Right ventricle myocardium inferior (tissue), 1 donor: ENCODE data around the gene VGLL4. TPM values are rescaled to one million over a fixed set of nuclear protein-coding genes. Genes with fewer than 3 reads are reported as not detected.
A peak's percentile ranks its signal among the peaks of the same experiment; 100 is the strongest.
"Not testable (repeated sequence)": the region's sequence is repeated elsewhere in the genome, so short reads cannot be mapped to it uniquely, and the experiment has no call there.

Experiments used
- ATAC-seq: fragments of 200-7000 bp; cut with Tn5 transposase; one replicate; pipeline ENCODE4 v1.9.1; 2020; ENCODE audit warnings: mild to moderate bottlenecking, moderate library complexity
- DNase-seq: peaks from one replicate; pipeline ENCODE4 v3.0.0; 2021; ENCODE audit errors: missing footprints
- intact Hi-C: fragments of 100-400 bp; cut with DNase I; formaldehyde crosslinking; loops from one replicate; pipeline ENCODE4 v1.11.0; 2022
- long read RNA-seq: library from polyadenylated mRNA; unstranded; transcript quantifications from one replicate; pipeline ENCODE4 v2.0.0, GENCODE V29; 2021
- total RNA-seq: library from RNA; stranded (reverse); fragmentation: NEBNext Ultra II Directional; extraction: Animal tissue kit (Norgen Biotek cat#: 25700); gene quantifications from one replicate; pipeline ENCODE4 v1.2.1, GENCODE V29; 2021
- donor health status: DM: no; HTN: yes; CAD: no; lungs with severe emphysema.

The VGLL4 gene, protein sequence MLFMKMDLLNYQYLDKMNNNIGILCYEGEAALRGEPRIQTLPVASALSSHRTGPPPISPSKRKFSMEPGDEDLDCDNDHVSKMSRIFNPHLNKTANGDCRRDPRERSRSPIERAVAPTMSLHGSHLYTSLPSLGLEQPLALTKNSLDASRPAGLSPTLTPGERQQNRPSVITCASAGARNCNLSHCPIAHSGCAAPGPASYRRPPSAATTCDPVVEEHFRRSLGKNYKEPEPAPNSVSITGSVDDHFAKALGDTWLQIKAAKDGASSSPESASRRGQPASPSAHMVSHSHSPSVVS
- 26.8 TPM for total RNA-seq
- long read RNA-seq, partial matches to known transcripts = 3 of 11 reads
- long read RNA-seq, other reads (novel, unspliced or antisense) = 4 of 11 reads

DNA sequence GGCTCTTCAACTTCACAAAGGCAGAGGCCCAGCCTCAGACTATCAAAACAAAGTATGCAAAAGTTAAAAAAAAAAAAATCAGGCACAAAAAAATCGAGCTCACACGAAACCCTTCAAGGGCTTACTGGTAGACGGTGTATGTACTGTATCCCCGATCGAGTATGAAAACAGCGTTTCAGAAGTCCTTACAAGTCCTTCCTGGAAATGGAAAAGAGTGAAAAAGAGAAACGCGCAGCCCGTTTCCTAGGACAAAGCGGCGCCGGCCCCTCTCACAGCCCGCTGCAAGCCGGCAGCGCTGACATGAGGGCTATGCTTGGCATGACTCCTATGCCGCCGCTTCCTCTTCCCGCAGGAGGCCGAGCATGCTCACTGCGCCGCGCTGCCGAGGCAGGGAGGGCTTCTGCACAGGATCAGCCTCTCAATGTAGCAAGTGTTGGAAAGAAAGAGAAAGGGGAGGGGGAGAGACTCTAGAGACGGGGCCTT, at the start of gene VGLL4:
Gene VGLL4, minus strand, starts transcription at position 311 of the 483 bp plus-strand sequence. CDS start 397 bp downstream, outside the sequence.
- intact Hi-C loops = loop anchor here (5.0 kb wide), 4 partner anchors 41 to 251 kb away; no protein-coding TSS in a partner anchor
- DNase-seq (peak; percentile 96), ATAC-seq (peak; percentile 93)

DNA sequence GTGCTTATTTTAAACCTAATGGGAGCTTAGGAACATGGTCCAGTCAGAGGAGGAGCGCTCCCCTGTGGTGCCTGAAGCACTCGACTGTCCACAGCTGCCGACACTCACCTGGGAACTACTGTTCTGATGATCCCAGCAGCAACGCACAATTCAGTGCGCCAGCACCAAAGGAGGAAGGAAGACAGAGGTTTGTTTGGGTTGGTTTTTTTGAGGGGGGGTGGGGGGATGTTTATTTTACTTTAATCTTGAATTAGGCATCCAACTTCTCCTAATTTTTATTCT, 48.8 kb upstream of the VGLL4 start:
- intact Hi-C loops = no loop called here
- ATAC-seq (no peak), DNase-seq (no peak)

DNA sequence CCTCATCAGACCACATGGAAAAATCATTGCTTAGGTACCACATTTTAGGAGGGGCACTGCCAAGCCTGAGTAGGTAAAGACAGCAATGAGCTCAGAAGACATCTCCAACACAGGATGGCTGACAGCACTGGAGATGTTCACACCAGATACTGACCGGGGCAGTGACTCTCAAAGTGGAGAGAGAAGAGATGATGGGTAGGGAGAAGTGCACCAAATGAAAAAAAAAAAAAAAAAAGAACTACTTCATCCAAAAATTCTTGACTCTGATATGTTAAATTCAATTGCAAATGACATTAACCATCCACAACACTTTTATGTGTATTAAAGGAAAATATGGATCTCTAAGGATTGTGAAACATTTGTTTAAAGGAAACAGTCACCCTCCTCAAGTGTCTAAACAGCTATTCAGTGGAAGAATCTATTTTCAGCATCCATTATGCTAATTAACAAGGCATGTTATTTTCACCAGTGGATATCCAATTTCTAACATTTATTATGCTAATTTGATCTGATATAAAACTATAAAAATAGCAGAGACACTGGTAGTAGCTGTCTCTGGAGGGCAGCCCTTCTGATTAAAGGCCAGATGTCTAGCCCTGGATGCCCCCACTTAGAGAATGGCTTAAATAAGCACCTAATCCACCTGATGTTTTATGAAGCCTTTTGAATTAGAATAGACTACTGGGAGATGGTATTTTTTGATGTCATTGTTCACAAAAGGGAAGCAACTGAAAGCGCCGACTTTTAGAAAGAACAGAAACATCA, 48.2 kb upstream of the VGLL4 start:
- no peak for DNase-seq
- intact Hi-C loops = no loop called here
- no peak for ATAC-seq

DNA sequence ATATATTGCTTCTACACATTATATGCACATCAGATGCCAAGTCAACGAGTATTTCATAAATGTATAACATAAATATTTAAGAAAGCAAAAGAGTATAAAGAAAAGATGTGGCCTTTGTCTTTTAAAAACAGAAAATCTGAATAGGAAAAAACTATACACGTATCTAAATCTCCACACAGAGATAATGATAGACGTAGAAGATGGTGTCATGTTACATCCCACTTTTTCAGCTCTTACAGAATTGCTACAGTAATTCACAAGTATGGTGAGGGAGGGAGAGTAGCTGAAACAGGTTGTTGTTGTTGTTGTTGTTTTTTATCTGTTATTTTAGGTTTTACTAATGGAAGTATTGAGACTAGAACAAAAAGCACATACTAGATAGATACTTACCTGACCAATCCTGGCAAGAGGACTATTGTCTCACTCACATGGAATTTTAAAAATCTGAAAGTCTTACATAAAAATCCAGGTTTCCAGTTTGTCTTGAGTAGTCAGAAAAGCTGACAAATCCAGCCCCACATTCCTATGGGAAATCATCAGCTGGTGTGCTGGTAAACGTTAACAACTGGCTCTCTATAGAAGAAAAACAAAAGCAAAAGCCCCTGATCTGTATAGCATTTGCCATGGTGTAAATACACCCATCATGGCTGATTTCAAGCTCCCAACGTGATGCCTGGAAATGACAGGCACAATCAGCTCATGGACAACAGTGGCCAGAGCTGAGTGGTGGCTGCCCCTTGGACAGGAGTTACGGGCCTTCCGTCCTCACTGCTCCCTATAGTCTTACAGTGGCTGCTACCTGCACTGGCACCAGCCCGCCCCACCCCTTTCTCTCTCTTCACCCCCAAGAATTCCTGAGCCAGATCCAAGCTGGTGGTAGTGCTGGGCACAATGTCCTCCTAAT, 47.4 kb upstream of the VGLL4 start:
- intact Hi-C loops = no loop called here

DNA sequence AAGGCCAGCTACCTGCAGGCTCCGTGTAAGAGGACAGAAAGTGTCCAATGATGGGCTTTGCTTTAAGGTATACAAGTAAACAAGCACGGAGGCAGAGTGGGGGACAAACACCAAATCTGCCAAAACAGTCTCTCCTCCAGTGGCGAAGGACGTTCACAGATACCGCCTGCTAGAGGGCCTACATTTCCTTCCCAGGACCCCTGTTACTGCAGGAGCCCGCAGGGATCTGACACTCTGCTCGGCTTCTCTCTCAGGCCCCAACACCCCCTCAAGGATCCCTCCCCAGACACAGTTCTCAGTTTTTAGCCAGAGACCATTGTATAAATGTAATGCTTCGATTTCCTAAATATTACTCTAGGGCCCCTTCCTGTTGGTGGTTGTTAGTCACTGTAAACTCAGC, 46.0 kb upstream of the VGLL4 start:
- DNase-seq (no peak), ATAC-seq (no peak)
- intact Hi-C loops = no loop called here

More for the DNA sequence above, 47.4 kb upstream of the VGLL4 start:
- no peak for DNase-seq
- ATAC-seq = no peak

DNA sequence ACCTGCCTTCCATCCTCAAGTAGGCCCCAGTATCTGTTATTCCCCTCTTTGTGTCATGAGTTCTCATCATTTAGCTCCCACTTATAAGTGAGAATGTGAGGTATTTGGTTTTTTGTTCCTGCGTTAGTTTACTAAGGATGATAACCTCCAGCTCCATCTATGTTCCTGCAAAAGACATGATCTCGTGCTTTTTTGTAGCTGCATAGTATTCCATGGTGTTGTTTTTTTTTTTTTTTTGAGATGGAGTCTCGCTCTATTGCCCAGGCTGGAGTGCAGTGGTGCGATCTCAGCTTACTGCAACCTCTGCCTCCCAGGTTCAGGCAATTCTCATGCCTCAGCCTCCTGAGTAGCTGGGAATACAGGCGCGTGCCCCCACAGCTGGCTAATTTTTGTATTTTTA, 41.3 kb upstream of the VGLL4 start:
- intact Hi-C loops, DNase-seq, ATAC-seq: not testable (repeated sequence)

DNA sequence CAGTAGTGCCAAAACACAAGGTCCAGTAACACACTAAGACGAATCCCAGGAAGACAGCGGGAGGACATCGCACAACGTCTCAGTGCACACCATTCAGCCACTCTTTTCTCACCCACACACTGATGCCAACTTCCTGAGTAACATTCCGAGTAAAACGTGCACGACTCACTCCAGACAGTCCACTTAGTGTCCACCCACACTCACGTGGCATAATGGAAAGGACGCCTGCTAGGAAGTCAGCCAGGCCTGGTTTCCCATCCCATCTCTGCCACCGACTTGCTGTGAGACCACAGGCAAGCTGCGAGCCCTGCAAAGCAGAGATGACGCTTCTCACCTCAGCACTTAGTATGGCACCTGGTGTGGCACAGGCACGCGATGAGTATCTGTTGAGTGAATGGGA, 36.8 kb upstream of the VGLL4 start:
- no peak for DNase-seq
- ATAC-seq = no peak
- intact Hi-C loops = no loop called here

DNA sequence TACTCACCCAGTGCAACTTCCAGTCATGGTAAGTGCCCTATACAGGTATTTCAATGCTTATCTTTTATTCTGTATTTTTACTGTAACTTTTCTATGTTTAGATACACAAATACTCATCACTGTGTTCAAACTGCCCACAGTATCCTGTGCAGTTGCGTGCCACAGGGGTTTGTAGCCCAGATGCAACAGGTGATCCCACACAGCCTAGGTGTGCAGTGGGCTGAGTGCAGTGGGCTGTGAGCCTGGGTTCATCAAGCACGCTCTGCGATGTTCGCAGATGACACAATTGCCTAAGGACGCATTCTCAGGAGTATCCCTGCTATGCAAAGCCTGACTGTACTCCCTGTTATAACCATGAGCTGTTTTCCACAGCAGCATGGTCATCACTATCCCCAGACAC, 36.2 kb upstream of the VGLL4 start:
- intact Hi-C loops = no loop called here
- DNase-seq = no peak
- no peak for ATAC-seq

DNA sequence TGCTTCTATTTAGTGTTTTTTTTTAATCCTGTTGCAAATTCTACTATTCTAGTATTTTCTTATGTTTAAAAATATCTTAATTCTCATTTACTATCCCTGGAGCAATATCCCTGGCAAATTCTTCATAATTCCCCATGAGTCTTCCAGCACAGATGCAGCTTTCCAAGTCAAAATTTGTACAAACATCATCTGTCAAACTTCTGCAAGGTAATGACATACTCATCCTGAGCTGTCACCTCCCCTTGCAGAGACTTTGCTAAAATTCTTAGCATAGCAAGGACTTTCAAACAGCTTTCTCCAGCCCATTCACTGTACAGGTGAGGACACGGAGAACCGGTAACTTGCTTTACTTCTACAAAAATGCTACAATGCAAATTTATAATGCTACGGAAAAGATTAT, 28.6 kb upstream of the VGLL4 start:
- no peak for DNase-seq
- intact Hi-C loops = no loop called here
- ATAC-seq = no peak

DNA sequence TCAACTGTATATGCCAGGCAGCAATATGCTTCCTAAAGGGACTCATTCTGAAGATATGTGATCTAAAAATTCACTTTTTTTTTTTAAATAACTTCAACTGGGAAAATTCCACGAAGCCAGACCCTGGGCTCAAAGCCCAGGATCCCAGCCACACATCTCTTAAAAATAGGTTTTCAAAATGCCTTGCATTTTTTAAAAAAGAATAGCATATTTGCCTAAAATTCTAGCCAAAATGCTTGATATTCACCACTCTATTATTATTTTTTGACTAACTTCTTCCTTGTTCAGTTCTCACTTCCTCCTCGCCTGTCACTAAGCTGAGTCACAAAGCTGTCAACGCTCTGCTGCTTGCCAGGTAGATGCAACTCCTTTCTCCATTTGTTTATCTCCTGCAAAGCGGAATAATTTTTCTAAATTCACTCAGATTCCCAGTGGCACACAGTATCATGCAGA, 28.0 kb upstream of the VGLL4 start:
- DNase-seq = no peak
- ATAC-seq = peak; percentile 67
- intact Hi-C loops = no loop called here

DNA sequence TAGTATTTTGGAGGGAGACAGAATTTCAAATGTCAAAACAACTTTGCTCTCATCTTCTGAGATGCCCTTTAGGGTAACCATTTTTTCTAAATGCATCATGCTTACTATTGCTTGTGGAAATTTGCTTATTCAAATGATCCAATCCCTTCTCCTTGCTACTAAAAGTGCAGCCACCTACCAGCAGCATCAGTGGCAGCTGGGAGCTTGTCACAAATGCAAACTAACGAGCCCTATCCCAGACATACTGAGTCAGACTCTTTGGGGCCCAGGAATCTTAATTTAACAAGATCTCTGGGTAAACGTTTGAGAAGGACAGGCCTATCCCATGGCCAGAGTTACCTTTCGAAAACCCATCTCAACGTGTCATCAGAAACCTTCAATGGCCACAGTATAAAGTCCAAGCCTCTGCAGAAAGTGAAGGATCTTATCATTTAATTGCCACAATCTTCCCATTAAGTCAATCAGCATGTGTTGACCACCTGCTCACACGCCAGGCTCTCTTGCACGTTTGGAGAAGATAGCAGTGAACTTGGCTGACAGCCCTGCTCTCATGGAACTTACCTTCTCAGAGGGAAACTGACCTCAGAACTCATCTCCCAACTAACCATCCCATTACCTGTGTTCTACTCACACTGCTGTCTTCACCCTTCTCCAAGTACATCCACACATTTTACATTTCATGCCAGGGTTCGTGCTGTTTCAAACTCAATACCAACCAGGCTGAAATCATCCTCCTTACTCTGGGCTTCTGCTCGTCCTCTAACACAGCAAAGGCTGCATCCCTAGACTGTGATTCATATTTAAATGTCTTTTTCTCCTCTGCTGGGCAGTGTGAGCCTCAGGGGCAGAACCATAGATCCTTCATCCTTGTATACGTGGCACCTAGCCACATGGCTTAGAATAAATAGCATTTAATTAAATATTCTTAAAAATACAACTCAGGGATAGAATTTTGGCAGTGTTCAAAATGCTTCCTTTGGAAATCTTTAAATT, 24.8 kb upstream of the VGLL4 start:
- no peak for ATAC-seq

DNA sequence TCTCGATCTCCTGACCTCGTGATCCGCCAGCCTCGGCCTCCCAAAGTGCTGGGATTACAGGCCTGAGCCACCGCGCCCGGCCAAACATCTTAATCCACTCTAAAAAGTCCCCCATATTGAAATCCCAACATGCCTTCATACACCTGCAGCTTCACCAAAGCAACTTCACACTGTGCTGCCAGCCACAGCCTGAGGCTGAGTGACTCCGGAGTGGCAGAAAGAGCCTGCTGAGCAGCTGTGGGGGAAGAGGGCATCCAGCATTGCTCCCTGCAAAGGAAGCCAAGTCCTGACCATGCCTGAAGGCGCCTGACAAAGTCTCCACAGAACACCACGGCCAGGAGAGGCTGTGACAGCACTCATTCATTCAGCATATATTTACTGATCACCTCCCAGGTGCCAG, 21.6 kb upstream of the VGLL4 start:
- no peak for DNase-seq
- no peak for ATAC-seq
- intact Hi-C loops = no loop called here

More for the DNA sequence above, 24.8 kb upstream of the VGLL4 start:
- intact Hi-C loops = no loop called here
- DNase-seq = no peak

DNA sequence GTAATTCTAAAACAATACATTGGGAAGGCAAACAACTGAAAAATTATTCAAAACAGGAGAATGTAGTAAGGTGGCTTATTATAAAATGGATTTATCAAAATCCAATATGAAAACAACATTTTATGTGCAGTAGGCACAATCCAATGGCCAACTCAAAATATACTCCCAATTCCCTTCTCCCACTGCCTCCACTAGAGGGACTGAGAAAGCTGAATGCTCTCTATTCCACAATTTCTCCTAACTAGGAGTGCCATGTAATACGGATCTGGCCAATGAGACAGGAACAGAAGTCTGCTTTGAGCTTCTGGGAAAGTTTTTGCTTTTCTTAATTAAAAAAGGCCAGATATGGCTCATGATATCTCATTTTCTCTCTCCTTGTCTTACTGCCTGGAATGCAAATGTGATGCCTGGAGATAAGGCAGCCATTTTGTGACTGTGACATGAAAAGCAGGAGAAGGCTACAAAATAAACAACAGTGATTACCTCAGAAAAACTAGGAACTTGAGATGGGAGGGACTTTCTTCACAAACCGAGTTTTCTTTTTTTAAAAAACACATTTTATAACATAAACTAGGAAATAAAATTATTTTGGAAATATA, 18.8 kb upstream of the VGLL4 start:
- intact Hi-C loops = loop anchor here (5.0 kb wide), 1 partner anchor 55 kb away; no protein-coding TSS in a partner anchor
- DNase-seq = no peak
- no peak for ATAC-seq

DNA sequence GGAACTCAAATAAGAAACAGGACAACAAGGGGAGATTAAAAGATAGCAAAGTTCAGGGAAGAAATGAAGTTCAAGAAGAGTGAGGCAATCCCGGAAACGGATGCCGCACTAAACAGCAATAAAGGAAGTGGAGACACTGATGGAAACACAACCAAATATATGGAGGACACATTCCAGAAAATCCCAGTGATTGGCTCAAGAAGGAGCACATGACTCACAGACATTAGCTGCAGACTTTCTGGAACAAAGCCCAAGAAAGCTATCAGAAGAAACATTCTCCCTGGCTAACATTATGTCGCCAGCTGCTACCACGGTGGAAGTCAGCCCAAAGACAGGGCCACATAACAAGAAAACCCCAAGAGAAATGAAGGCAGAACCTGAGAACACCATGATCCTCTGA, 18.1 kb upstream of the VGLL4 start:
- DNase-seq = no peak
- intact Hi-C loops = loop anchor here (5.0 kb wide), 1 partner anchor 55 kb away; no protein-coding TSS in a partner anchor
- ATAC-seq = peak; percentile 26

DNA sequence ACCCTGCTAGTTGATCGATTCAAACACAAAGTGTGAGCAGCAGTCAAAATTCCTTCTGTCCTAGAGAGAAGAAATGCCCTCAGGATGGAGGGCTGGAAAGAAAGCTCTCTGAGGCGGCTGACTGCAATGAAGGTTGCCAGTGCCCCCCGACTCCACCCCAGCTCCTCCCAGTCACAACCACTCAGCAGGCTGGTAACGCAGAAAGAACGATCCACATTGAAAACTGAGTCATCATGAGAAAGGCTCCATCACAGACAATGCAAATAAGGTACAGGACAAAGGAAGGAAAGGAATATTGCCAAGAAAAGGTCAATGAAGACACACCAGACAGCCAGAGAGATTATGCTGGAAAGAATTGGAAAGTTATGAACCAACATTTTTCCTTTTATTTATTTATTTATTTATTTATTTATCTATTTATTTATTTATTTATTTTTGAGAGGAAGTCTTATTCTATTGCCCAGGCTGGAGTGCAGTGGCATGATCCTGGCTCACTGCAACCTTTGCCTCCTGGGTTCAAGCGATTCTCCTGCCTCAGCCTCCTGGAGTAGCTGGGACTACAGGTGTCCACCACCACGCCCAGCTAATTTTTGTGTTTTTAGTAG, 17.4 kb upstream of the VGLL4 start:
- ATAC-seq (no peak), DNase-seq (no peak)
- intact Hi-C loops = loop anchor here (5.0 kb wide), 1 partner anchor 56 kb away; no protein-coding TSS in a partner anchor

DNA sequence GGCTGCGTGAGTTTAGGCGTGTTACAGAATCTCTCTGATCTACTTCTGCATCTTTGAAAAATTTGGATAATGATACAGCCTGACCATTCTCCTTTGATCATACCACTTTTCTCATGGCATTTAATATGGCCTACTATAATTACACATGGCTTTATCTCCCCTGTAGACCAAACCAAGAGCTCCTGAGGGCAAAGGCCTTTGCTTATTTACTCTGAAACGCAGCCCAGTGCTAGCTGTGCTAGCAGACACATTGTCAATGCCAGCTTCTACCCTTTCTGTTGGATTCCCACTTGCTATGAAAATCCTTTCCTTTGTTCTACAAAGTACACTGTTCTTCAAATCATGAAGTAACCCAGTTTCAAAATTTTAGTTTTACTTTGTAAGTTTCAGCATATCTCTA, 16.5 kb upstream of the VGLL4 start:
- DNase-seq = no peak
- no peak for ATAC-seq
- intact Hi-C loops = loop anchor here (5.0 kb wide), 1 partner anchor 57 kb away; no protein-coding TSS in a partner anchor

DNA sequence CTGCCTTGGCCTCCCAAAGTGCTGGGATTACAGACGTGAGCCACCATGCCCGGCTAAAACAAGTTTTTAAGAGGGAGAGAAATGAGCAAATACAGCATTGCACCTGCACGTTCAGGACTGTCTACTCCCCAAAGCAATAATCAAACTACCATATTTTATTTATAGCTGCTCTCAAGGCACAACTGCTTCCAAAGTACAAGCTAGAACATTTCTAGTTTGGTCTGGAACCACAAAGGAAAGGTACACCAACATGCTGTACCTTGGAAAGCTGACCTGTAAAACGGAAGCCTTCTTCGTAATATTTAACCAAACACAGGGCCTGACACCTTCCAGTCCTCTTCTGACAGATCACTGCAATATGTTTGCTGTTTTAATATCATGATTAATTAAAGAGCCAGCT, 14.5 kb upstream of the VGLL4 start:
- intact Hi-C loops = loop anchor here (5.0 kb wide), 1 partner anchor 144 kb away; no protein-coding TSS in a partner anchor
- DNase-seq (no peak), ATAC-seq (no peak)
